HG03565 (cell line): ENCODE measurements around the gene TNS1.

Experiments used
- ATAC-seq: cut with Tn5 transposase; IDR thresholded peaks from one replicate; pipeline ENCODE4 v1.9.1; 2021; ENCODE audit warnings: mild to moderate bottlenecking, moderate library complexity; ENCODE audit not compliant: unreplicated experiment

TNS1 gene

DNA sequence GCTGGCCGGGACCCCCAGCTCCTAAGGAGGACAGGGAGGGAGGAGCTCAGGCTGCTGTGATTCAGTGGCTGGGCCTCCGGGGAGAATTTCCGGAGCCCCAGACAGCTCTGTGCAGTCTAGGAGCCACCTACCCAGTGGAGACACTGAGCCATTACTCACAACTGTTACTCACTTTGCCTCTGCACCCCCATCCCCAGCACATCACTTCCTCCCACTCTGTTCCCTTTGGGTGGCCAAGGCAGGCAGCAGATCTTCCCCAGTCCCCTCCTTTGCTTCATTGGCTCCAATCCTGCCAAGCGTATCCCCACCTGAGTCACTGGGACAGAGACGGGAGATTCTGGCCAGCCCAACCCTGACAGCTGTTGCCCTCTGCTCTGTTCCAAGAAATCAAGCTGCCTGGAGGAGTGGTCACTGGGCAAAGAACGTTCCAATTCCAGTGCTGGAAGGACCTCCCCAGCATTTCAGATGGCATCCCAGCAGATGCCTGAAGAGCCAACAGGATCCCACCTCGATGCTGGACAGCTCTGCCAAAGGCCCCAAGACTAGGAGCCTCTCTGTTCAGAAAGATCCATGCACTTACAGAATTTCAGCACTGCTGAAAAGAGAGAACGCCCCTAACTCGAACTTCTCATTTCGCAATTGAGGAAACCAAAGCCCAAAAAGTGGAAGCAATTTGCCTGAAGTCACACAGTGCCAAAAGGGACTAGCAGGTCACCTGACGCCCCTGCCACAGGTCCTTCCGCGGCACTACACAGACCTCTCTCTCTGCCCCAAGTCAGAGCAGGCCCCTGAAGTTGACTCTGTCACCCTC is 68.3 kb downstream of the TNS1 start:
- ATAC-seq: no peak

- no peak for ATAC-seq
These were observed 69.2 kb downstream of the TNS1 start for GRCh38 chr2:217933617-217933993.

GRCh38 chr2:217932803-217933616 is 69.8 kb downstream of the TNS1 start:
- ATAC-seq: no peak

DNA sequence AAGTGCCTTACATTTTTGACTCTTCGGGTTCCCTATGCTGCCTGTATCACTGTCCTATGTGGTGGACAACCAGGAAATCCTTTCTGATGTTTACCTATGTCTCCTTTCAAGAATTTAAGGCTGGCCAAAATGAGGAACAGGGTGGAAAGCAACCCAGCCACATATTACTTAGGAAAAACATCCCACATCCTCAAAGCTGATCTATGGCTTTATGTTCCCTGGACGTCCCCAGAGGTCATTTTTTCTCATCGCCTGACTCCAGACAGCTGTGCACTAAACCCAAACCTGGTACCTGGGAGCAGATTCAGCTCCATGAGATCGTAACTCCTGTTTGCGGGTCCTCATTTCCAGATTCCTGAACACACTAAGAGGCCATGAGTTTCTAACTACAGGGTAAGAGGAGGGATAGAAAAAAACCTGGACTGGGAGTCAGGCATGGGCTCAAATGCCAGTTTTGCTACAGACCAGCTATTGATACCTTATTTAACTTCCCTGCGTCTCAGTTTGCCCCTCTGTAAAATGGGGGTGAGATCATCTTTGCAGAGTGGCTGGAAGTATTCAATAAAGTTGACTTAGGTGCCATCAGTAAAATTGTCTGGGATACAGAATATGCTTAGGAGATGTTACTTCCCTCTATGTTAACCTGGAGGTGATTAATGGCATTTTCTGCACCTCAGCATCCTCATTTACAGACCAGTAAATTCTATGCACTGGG is 70.8 kb downstream of the TNS1 start:
- no peak for ATAC-seq

- no peak for ATAC-seq
These were observed 71.8 kb downstream of the TNS1 start for GRCh38 chr2:217930761-217931563.

GRCh38 chr2:217929757-217930707 is 72.8 kb downstream of the TNS1 start:
- ATAC-seq: no peak

GRCh38 chr2:217929272-217929671 is 73.5 kb downstream of the TNS1 start:
- no peak for ATAC-seq

GRCh38 chr2:217928324-217929181 is 74.2 kb downstream of the TNS1 start:
- no peak for ATAC-seq

DNA sequence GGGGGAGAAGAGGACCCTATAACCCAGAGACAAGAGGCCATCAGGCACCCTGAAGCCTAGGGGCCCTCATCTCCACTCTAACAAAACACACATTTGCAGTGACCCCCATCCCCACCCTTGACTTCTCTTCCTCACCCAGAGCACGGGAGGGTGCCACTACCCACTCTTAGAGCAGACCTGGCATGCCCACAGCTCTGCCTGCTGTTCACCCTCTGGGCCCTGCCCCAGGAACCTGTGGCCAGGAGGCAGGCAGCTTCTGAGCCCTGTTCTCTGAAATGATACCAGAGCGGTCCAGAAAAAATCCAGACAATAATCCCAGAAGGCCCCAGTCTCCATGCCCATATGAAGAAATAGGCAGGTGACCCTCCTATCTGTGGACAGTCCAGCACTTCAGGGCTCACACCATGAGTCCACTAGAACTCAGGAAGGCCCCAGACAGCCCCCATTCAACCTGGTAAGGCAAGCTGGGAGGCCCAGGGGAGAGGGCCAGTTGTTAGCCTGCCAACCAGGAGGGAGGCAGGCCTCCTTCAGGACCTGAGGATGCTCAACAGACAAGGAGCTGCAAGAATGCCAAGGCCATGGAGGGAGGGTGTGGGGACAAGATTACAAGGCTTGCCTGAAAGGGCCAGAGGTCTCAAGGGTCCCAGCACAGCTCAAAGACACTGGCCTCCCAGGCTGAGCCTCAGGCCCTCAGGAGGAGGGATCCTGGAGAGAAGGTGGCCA is 75.0 kb downstream of the TNS1 start:
- ATAC-seq: no peak

GRCh38 chr2:217926801-217927200 is 76.0 kb downstream of the TNS1 start:
- ATAC-seq: no peak

- no peak for ATAC-seq
These were observed 78.4 kb downstream of the TNS1 start for GRCh38 chr2:217924346-217924901.

GRCh38 chr2:217923007-217923686 is 79.6 kb downstream of the TNS1 start:
- ATAC-seq: no peak

- ATAC-seq: no peak
These were observed 80.4 kb downstream of the TNS1 start for GRCh38 chr2:217922101-217923006.

DNA sequence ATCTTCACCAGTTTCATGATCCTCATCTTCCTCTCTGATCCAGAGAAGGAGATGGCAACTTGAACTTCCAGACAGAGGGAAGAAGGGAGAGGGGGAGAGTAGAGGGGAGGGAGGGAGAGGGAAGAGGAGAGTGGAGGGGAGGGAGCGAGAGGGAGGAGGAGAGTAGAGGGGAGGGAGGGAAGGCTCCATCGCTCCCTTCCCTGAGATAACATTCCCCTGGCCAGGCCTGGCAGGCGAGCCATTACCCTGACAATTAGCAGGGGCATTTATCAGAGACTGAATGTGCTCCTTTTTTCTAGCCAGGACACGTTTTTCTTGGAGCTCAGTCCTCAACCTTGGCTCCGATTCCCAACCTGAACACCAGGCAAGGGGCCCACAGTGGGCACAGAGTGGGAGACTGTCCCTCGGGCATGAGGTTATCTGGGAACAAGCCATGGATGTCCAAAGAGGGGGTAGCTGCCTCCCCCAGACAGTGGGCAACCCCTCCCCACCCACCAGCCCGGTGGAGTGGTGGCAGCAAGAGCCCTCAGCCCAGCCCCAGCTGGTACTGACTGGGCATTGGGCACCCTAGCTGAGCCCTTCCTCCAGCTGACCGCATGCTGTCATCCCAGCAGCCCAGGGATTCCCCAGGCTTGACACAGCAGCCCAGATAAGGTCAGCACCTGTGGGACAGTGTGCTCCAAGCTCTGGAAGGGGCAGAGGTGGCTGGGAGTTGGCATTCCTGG is 81.8 kb downstream of the TNS1 start:
- no peak for ATAC-seq

- ATAC-seq: no peak
These were observed 82.9 kb downstream of the TNS1 start for GRCh38 chr2:217919781-217920351.
